Hepatocyte (in vitro differentiated cells): ENCODE results near the gene TBC1D13. TPM values are rescaled to one million over a fixed set of nuclear protein-coding genes. Genes with fewer than 3 reads are reported as not detected.

Experiments used
- DNase-seq: peaks from one replicate; pipeline ENCODE4 v3.0.0-alpha.2; 2016; ENCODE audit warnings: low spot score
- H2AFZ ChIP-seq: fragments of 200-600 bp; sonication (generic); 2 replicates; pipeline ENCODE4 v1.6.0; 2016; ENCODE audit warnings: antibody characterized with exemption, mild to moderate bottlenecking
- H3K27ac ChIP-seq: fragments of 200-600 bp; sonication (generic); 2 replicates; pipeline ENCODE4 v1.5.1; 2016; ENCODE audit warnings: mild to moderate bottlenecking
- H3K27me3 ChIP-seq: fragments of 200-600 bp; sonication (generic); 2 replicates; pipeline ENCODE4 v1.6.1; 2016
- H3K36me3 ChIP-seq: fragments of 200-600 bp; sonication (generic); replicated peaks from 2 replicates; pipeline ENCODE4 v1.5.1; 2016; ENCODE audit warnings: low read depth; ENCODE audit not compliant: insufficient read depth
- H3K4me1 ChIP-seq: fragments of 200-600 bp; sonication (generic); 2 replicates; pipeline ENCODE4 v1.5.1; 2016; ENCODE audit warnings: mild to moderate bottlenecking, moderate library complexity; ENCODE audit not compliant: insufficient read depth
- H3K4me2 ChIP-seq: fragments of 200-600 bp; sonication (generic); 2 replicates; pipeline ENCODE4 v1.6.0; 2016
- H3K4me3 ChIP-seq: fragments of 200-600 bp; sonication (generic); 2 replicates; pipeline ENCODE4 v1.5.1; 2016; ENCODE audit warnings: mild to moderate bottlenecking
- H3K79me2 ChIP-seq: fragments of 200-600 bp; sonication (generic); 2 replicates; pipeline ENCODE4 v1.6.0; 2017; ENCODE audit warnings: mild to moderate bottlenecking
- H3K9me2 ChIP-seq: fragments of 200-600 bp; sonication (generic); replicated peaks from 2 replicates; pipeline ENCODE4 v1.6.0; 2017; ENCODE audit warnings: mild to moderate bottlenecking; ENCODE audit not compliant: insufficient read depth
- H3K9me3 ChIP-seq: fragments of 200-600 bp; sonication (generic); 2 replicates; pipeline ENCODE4 v1.5.1; 2016; ENCODE audit warnings: low read depth, mild to moderate bottlenecking
- H4K20me1 ChIP-seq: fragments of 200-600 bp; sonication (generic); 2 replicates; pipeline ENCODE4 v1.6.0; 2016; ENCODE audit warnings: mild to moderate bottlenecking; ENCODE audit not compliant: insufficient read depth, poor library complexity, severe bottlenecking
- EZH2 ChIP-seq: fragments of 200-600 bp; sonication (generic); IDR thresholded peaks from 2 replicates; pipeline ENCODE4 v1.6.1; 2016; ENCODE audit warnings: antibody characterized with exemption, mild to moderate bottlenecking, borderline replicate concordance
- EZH2phosphoT487 ChIP-seq: fragments of 200-600 bp; sonication (generic); IDR thresholded peaks from one replicate; pipeline ENCODE4 v1.6.1; 2018; ENCODE audit warnings: antibody characterized with exemption, mild to moderate bottlenecking, low read depth, moderate library complexity; ENCODE audit not compliant: unreplicated experiment, severe bottlenecking
- WGBS: methylation state at CpG from one replicate; pipeline ENCODE4 v1.1.6; 2016; ENCODE audit warnings: low lambda C conversion rate; ENCODE audit errors: missing lambda C conversion rate; 5-methylcytosine and 5-hydroxymethylcytosine counted together
- polyA plus RNA-seq: library from polyadenylated mRNA; unstranded; fragments of >200 nt; fragmentation: Nextera tagmentation; extraction: Ambion mirVana; gene quantifications from 2 replicates; pipeline ENCODE4 v1.2.1, GENCODE V29; 2016
- total RNA-seq: library from RNA; depleted of rRNA; stranded (reverse); fragments of >200 nt; gene quantifications from 2 replicates; pipeline ENCODE4 v1.2.3, GENCODE V29; 2014
- TF ChIP-seq, protein P1 (sequence below): fragments of 200-600 bp; sonication (generic); IDR thresholded peaks from 2 replicates; pipeline ENCODE4 v1.5.1; 2016; ENCODE audit warnings: antibody characterized with exemption, mild to moderate bottlenecking; ENCODE audit not compliant: poor library complexity

TBC1D13 gene
- total and polyA plus RNA-seq, 2 experiments from 2014 or later = 21.4 to 25.2 TPM

DNA sequence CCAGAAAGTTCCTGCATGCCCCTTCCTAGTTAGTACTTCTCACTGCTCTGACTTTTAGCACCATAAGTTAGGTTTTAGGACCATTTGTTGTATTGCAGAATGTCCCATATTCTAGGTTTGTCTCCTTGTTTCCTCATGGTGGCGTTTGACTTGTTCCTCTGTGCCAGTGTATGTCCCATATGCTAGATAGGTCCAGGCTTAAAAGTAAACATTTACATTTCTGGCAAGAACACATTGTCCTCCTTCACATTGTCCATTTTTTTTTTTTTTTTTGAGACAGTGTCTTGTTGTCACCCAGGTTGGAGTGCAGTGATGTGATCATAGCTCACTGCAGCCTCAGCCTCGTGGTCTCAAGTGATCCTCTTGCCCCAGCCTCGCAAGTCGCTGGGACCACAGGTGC lies 15.4 kb downstream of the TBC1D13 start:
- no peak for TF ChIP-seq EZH2phosphoT487
- TF ChIP-seq, protein P1, sequence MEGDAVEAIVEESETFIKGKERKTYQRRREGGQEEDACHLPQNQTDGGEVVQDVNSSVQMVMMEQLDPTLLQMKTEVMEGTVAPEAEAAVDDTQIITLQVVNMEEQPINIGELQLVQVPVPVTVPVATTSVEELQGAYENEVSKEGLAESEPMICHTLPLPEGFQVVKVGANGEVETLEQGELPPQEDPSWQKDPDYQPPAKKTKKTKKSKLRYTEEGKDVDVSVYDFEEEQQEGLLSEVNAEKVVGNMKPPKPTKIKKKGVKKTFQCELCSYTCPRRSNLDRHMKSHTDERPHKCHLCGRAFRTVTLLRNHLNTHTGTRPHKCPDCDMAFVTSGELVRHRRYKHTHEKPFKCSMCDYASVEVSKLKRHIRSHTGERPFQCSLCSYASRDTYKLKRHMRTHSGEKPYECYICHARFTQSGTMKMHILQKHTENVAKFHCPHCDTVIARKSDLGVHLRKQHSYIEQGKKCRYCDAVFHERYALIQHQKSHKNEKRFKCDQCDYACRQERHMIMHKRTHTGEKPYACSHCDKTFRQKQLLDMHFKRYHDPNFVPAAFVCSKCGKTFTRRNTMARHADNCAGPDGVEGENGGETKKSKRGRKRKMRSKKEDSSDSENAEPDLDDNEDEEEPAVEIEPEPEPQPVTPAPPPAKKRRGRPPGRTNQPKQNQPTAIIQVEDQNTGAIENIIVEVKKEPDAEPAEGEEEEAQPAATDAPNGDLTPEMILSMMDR = no peak
- TF ChIP-seq EZH2 = no peak
- no peaks in the 10 kb centered on the region for H3K4me1 ChIP-seq
- H3K27me3 ChIP-seq = no peaks in the 10 kb centered on the region
- no peaks in the 10 kb centered on the region for H3K79me2 ChIP-seq
- H3K4me3 ChIP-seq = no peak overlapping the region
- no peak for DNase-seq
- H4K20me1 ChIP-seq = no peaks in the 10 kb centered on the region
- H3K36me3 ChIP-seq = no peaks in the 10 kb centered on the region
- no peaks in the 10 kb centered on the region for H3K9me3 ChIP-seq
- H3K4me2 ChIP-seq = no peak overlapping the region
- H3K9me2 ChIP-seq = no peaks in the 10 kb centered on the region
- no peak overlapping the region for H3K27ac ChIP-seq
- no peak overlapping the region for H2AFZ ChIP-seq
- WGBS = 93% methylated on average over 4 of the region's 4 CpGs

DNA sequence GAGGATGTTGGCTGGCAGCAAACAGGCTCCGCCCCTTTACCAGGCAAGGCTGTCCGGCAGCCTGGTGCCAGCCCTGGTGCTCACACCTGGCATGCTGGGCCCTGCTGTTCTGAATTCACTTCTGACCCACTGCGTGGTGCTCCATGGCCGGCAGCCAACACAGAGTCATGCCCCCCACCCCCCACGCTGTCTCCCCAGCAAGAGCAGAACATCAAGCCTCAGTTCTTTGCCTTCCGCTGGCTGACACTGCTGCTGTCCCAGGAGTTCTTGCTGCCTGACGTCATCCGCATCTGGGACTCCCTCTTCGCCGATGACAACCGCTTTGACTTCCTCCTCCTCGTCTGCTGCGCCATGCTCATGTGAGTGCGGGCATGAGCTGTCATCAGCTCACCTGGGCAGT lies 18.6 kb downstream of the TBC1D13 start:
- H3K9me3 ChIP-seq = no peaks in the 10 kb centered on the region
- H3K4me2 ChIP-seq = no peak overlapping the region
- H3K27ac ChIP-seq = no peak overlapping the region
- no peaks in the 10 kb centered on the region for H3K9me2 ChIP-seq
- TF ChIP-seq EZH2phosphoT487 (no peak), EZH2 (no peak)
- TF ChIP-seq, protein P1 = no peak
- no peaks in the 10 kb centered on the region for H3K36me3 ChIP-seq
- 93% methylated on average over 14 of the region's 14 CpGs for WGBS
- H2AFZ ChIP-seq = no peak overlapping the region
- H3K27me3 ChIP-seq = no peaks in the 10 kb centered on the region
- H3K4me3 ChIP-seq = no peak overlapping the region
- no peaks in the 10 kb centered on the region for H4K20me1 ChIP-seq
- DNase-seq = no peak
- no peaks in the 10 kb centered on the region for H3K79me2 ChIP-seq
- H3K4me1 ChIP-seq = no peaks in the 10 kb centered on the region

DNA sequence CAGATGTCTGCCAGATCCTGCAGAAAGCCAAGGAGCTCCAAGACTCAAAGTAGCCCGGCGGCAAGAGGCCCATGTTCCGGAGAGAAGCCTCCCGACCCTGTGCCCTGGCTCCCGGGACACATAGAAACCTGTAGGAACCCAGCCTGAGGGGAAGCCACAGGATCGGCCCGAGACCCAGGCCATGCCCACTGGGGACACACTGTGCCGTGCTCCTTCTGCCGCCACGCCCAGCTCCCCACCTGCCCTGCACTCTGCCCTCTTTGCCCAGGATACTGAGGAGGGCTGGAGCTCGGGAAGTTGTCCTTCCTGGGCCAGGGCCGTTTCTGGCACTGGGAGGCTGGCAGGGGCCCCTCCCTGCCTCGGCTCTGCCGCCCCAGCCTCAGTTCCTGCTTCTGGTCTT lies 20.8 kb downstream of the TBC1D13 start:
- no peak for DNase-seq
- Histone ChIP-seq H3K9me3 (no peaks in the 10 kb centered on the region), H3K36me3 (no peaks in the 10 kb centered on the region), H3K27ac (no peak overlapping the region), H3K27me3 (no peaks in the 10 kb centered on the region), H3K4me3 (no peak overlapping the region), H3K9me2 (no peaks in the 10 kb centered on the region), H2AFZ (no peak overlapping the region), H3K4me1 (no peaks in the 10 kb centered on the region), H3K79me2 (no peaks in the 10 kb centered on the region), H3K4me2 (no peak overlapping the region), H4K20me1 (no peaks in the 10 kb centered on the region)
- WGBS = 87% methylated on average over 14 of the region's 14 CpGs
- no peak for TF ChIP-seq EZH2phosphoT487

DNA sequence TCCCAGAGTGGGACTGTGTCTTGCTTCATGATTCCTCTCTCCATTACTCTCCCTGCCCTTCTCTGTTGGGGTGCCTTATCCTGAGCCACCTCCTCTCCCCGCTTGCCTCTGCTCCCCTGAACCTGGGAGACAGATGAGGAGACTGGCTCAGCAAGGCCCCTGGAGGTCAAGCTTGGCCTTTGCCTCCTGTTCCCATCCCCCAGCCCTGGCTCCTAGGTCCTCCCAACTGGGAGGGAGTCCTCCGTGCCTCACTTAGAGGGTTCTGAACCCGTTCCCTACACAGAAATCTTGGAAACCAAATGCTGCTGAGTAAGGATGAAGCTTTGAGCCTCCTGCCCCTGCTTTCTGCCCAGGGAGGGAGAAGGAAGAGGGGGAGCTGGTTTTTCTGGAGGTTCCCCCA lies 21.5 kb downstream of the TBC1D13 start:
- Histone ChIP-seq H3K4me1 (no peaks in the 10 kb centered on the region), H3K4me2 (no peak overlapping the region), H3K79me2 (no peaks in the 10 kb centered on the region), H3K9me3 (no peaks in the 10 kb centered on the region), H3K27me3 (no peaks in the 10 kb centered on the region), H3K4me3 (no peak overlapping the region), H2AFZ (no peak overlapping the region), H3K27ac (no peak overlapping the region), H4K20me1 (no peaks in the 10 kb centered on the region), H3K9me2 (no peaks in the 10 kb centered on the region), H3K36me3 (no peaks in the 10 kb centered on the region)
- WGBS = 80% methylated on average over 3 of the region's 3 CpGs
- TF ChIP-seq, protein P1 = no peak
- TF ChIP-seq EZH2 (no peak), EZH2phosphoT487 (no peak)
- DNase-seq = no peak
